ENCODE data around the gene MAP3K19. TPM values are rescaled to one million over a fixed set of nuclear protein-coding genes. Genes with fewer than 3 reads are reported as not detected.

Gene MAP3K19
- total and polyA plus RNA-seq, 2 of the 8 experiments (the other 6 are each of a cell fraction or from before 2014, with no cell fraction given): not detected

DNA sequence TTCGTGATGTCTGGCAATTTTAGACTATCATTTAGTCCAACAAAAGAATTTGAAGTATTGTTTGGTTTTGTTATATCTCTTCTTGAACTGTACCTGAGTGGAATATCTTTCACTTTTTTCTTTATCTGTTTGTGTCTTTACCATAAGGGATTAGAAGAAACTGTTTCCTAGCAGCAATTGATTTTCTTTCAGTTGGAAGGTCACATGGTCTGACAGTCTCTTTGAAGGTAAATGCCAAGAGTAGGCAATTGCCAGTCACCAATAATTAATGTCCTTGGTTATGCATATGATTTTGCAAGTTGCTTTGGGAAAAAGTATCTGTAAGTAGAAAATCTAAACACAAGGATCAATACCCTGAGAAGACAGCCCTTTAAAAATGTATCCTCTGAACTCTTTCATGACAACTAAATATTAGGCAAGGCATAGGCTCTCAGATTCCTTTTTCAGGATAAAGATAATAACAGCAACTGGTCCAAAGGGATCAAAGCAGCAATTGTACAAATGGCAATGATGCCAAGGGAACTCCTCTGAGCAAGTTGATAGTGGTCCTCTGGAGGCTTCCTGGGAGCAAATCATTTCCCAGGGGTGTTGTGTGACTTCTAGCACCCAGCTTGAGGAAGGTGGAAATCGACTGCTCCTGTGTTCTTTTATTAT is 17.6 kb downstream of the MAP3K19 start:
- FAIRE-seq (no peak), DNase-seq (ENCODE audit: low read depth in 1 of 2, low spot score in 2 of 2) (no peak)
- H3K27ac ChIP-seq (ENCODE audit: low read depth, low read length): no peak overlapping the region
- CTCF ChIA-PET (ENCODE audit: partially characterized antibody): no interaction called here
- no peak overlapping the region for H2BK15ac ChIP-seq (ENCODE audit: low read length)
- H3K9me3 ChIP-seq (ENCODE audit: insufficient read depth in 2 of 2, low read depth in 1 of 2, low read length in 1 of 2): 0 out of 4 replicates have a peak, but pooled peaks cover 0 to 2% of the 10 kb centered on the region in 2 experiments
- H3K56ac ChIP-seq (replicated peaks; ENCODE audit: insufficient read length, low read depth, low read length): no peak overlapping the region
- no peak overlapping the region for H2BK5ac ChIP-seq (ENCODE audit: low read depth, low read length)
- H2AK5ac ChIP-seq (ENCODE audit: low read depth, low read length): no peak overlapping the region
- no peaks in the 10 kb centered on the region for H3K4me1 ChIP-seq (replicated peaks in 1 of 4; ENCODE audit: control insufficient read depth in 3 of 4, insufficient read depth in 4 of 4, low read length in 3 of 4)
- no peak overlapping the region for H2BK12ac ChIP-seq (ENCODE audit: low read depth, low read length)
- H2BK120ac ChIP-seq (replicated peaks; ENCODE audit: low read depth, low read length): no peak overlapping the region
- H3K36me3 ChIP-seq (ENCODE audit: control insufficient read depth in 2 of 4, insufficient read depth in 4 of 4, low read length in 3 of 4): no peaks in the 10 kb centered on the region
- H2BK20ac ChIP-seq (ENCODE audit: low read length): no peak overlapping the region
- H4K91ac ChIP-seq (replicated peaks; ENCODE audit: insufficient read length, low read length): no peak overlapping the region
- no peak overlapping the region for H3K14ac ChIP-seq (ENCODE audit: insufficient read length)
- H4K8ac ChIP-seq (ENCODE audit: extremely low read depth, insufficient read depth, low read length): no peak overlapping the region
- no peak for TF ChIP-seq SRF (IDR thresholded peaks at IDR 0.05; ENCODE audit: low read depth, low read length)
- H3K9ac ChIP-seq (replicated peaks in 1 of 4; ENCODE audit: extremely low read depth in 1 of 4, low read depth in 3 of 4, low read length in 3 of 4): no peak overlapping the region
- H3K79me1 ChIP-seq (ENCODE audit: low read depth, low read length): no peaks in the 10 kb centered on the region
- no peaks in the 10 kb centered on the region for H3K27me3 ChIP-seq (replicated peaks in 1 of 4; ENCODE audit: control insufficient read depth in 3 of 4, extremely low read depth in 1 of 4, insufficient read depth in 3 of 4, low read length in 3 of 4)
- H2AFZ ChIP-seq (ENCODE audit: low read length): no peak overlapping the region
- no peaks in the 10 kb centered on the region for H3K79me2 ChIP-seq (ENCODE audit: control insufficient read depth in 1 of 2, insufficient read depth in 2 of 2, low read length in 2 of 2)
- H3K4me3 ChIP-seq (ENCODE audit: extremely low read depth in 1 of 4, insufficient read depth in 2 of 4, low read depth in 3 of 4, low read length in 4 of 4): no peak overlapping the region
- no peak overlapping the region for H3K23ac ChIP-seq (ENCODE audit: insufficient read length)
- H3K23me2 ChIP-seq (ENCODE audit: low read depth, low read length): no peaks in the 10 kb centered on the region
- H3K18ac ChIP-seq (ENCODE audit: extremely low read depth, low read length): no peak overlapping the region
- H3K4ac ChIP-seq (replicated peaks; ENCODE audit: insufficient read length, low read depth, low read length): no peak overlapping the region
- POLR2A ChIA-PET (ENCODE audit: partially characterized antibody): no interaction called here
- no peak overlapping the region for H3K4me2 ChIP-seq (ENCODE audit: insufficient read depth in 1 of 2, low read depth in 2 of 2, low read length in 2 of 2)
- H4K5ac ChIP-seq (ENCODE audit: insufficient read length, low read depth, low read length): no peak overlapping the region
- 87% methylated on average over 2 of the region's 2 CpGs; no CpG with 5 or more reads in 1 of the 2 experiments for WGBS, 2 experiments (ENCODE audit: extremely low coverage in 1 of 2, insufficient coverage in 1 of 2, insufficient read length in 1 of 2, insufficient replicate concordance in 2 of 2, low coverage in 1 of 2, low lambda C conversion rate in 2 of 2, missing lambda C conversion rate in 1 of 2)
- H4K20me1 ChIP-seq (replicated peaks in 1 of 2; ENCODE audit: control insufficient read depth in 1 of 2, insufficient read depth in 2 of 2, low read length in 2 of 2): no peaks in the 10 kb centered on the region

Measured in H1 (cell line).